Type B pancreatic cell (in vitro differentiated cells): Measurements from ENCODE around the gene STIM2. TPM values are rescaled to one million over a fixed set of nuclear protein-coding genes. Genes with fewer than 3 reads are reported as not detected.

Source experiments
- DNase-seq: peaks from one replicate; pipeline ENCODE4 v3.0.0; 2021; ENCODE audit warnings: mixed read lengths; ENCODE audit not compliant: unreplicated experiment; ENCODE audit errors: extremely low spot score
- H3K27ac Mint-ChIP-seq: 2 replicates; pipeline ENCODE4 v1.8.0; 2021; ENCODE audit warnings: mild to moderate bottlenecking, mixed read lengths
- H3K27me3 Mint-ChIP-seq: 2 replicates; pipeline ENCODE4 v1.8.0; 2021; ENCODE audit warnings: mixed read lengths
- H3K36me3 Mint-ChIP-seq: 2 replicates; pipeline ENCODE4 v1.8.0; 2021; ENCODE audit warnings: mixed read lengths
- H3K4me1 Mint-ChIP-seq: one replicate; pipeline ENCODE4 v1.8.0; 2021; ENCODE audit warnings: mixed read lengths; ENCODE audit not compliant: unreplicated experiment
- H3K4me3 Mint-ChIP-seq: 2 replicates; pipeline ENCODE4 v1.8.0; 2021; ENCODE audit warnings: mild to moderate bottlenecking, mixed read lengths
- H3K9me3 Mint-ChIP-seq: 2 replicates; pipeline ENCODE4 v1.8.0; 2021; ENCODE audit warnings: mixed read lengths
- total RNA-seq: library from RNA; stranded (reverse); gene quantifications from 2 replicates; pipeline ENCODE4 v1.2.1, GENCODE V29; 2021; ENCODE audit warnings: low replicate concordance
- TF ChIP-seq, protein P1 (sequence below): fragments of 200-600 bp; sonication (generic); conservative IDR thresholded peaks from 2 replicates; pipeline ENCODE4 v1.5.0; 2021; ENCODE audit warnings: antibody characterized with exemption, mild to moderate bottlenecking

STIM2 gene
- total RNA-seq, 1 donor from 2014 or later, result 36.2 TPM

DNA sequence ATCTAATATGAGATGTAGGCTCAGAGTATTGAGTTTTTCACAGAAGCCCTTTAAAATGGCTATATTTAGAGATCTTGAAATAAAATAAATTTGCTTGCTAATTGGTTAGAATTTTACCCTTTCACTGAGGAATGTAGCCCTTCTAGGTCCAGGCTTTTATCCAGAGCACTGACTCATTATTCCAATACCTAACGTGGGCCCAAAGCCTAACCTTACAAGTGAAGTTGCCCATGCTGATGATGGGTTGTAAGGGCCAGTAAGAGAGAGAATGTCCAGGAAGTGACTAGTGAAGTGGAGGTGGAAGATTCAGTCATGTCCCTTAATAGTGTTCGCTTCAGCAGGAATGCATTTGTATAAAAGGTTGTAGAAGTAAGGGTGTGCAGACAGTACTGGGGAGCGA lies 155.9 kb downstream of the STIM2 start:
- no peaks in the 10 kb centered on the region for H3K27me3 Mint-ChIP-seq
- no peak for DNase-seq
- H3K9me3 Mint-ChIP-seq, result no peaks in the 10 kb centered on the region
- peaks cover 19% of the 10 kb centered on the region for H3K36me3 Mint-ChIP-seq
- TF ChIP-seq, protein P1, sequence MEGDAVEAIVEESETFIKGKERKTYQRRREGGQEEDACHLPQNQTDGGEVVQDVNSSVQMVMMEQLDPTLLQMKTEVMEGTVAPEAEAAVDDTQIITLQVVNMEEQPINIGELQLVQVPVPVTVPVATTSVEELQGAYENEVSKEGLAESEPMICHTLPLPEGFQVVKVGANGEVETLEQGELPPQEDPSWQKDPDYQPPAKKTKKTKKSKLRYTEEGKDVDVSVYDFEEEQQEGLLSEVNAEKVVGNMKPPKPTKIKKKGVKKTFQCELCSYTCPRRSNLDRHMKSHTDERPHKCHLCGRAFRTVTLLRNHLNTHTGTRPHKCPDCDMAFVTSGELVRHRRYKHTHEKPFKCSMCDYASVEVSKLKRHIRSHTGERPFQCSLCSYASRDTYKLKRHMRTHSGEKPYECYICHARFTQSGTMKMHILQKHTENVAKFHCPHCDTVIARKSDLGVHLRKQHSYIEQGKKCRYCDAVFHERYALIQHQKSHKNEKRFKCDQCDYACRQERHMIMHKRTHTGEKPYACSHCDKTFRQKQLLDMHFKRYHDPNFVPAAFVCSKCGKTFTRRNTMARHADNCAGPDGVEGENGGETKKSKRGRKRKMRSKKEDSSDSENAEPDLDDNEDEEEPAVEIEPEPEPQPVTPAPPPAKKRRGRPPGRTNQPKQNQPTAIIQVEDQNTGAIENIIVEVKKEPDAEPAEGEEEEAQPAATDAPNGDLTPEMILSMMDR, result no peak
- no peak overlapping the region for H3K27ac Mint-ChIP-seq
- peaks cover 2% of the 10 kb centered on the region for H3K4me1 Mint-ChIP-seq
- no peak overlapping the region for H3K4me3 Mint-ChIP-seq

DNA sequence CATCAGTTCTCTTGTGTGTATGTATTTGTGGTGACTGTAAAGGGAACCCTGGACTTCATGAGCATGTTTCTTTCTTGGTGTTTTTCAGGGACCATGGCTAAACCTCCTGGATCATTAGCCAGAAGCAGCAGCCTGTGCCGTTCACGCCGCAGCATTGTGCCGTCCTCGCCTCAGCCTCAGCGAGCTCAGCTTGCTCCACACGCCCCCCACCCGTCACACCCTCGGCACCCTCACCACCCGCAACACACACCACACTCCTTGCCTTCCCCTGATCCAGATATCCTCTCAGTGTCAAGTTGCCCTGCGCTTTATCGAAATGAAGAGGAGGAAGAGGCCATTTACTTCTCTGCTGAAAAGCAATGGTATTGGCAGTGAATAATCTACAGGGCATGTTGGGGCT lies 157.0 kb downstream of the STIM2 start:
- TF ChIP-seq, protein P1, result no peak
- Mint-ChIP-seq H3K27ac (no peak overlapping the region), H3K36me3 (peaks cover 24% of the 10 kb centered on the region), H3K27me3 (no peaks in the 10 kb centered on the region), H3K9me3 (no peaks in the 10 kb centered on the region), H3K4me3 (no peak overlapping the region), H3K4me1 (peaks cover 3% of the 10 kb centered on the region)
- no peak for DNase-seq

DNA sequence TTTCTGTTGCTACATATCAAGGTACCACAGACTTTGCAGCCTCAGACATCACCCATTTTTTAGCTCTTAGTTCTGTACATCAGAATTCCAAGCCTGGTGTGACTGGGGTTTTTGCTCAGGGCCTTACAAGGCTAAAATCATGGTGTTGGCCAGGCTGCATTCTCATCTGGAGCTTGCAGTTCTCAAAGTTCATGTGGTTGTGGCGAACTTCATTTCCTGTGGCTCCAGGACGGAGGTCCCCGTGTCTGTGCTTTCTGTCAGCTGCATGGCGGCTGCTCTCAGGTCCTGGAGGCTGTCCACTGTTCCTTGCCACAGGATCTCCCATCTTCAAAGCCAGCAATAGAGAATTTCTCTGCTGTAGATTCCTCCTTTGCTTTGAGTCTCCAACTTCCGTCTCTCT lies 157.4 kb downstream of the STIM2 start:
- Mint-ChIP-seq H3K27ac (no peak overlapping the region), H3K4me1 (peaks cover 3% of the 10 kb centered on the region), H3K4me3 (no peak overlapping the region), H3K9me3 (no peaks in the 10 kb centered on the region), H3K36me3 (peaks cover 25% of the 10 kb centered on the region), H3K27me3 (no peaks in the 10 kb centered on the region)
- DNase-seq, result no peak
- TF ChIP-seq, protein P1, result no peak

DNA sequence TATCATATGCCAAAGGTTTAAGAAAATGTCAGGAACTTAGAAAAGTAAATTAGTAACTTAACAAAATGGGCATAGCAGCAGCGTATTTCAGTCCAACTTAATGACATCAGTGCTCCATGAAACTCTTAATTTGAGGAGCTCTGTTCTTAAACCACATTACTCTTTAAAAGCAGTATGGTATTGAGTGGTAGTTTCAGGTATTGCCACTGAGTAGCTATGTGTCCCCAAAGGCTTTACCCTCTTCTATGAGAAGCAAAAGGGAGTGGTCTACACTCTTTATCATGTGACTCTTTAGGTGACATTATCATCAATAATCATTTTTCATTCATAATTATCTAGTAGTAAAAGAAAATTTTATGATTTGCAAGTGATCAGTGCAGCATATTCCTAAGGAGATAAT lies 158.3 kb downstream of the STIM2 start:
- Mint-ChIP-seq H3K4me3 (no peak overlapping the region), H3K27ac (no peak overlapping the region), H3K36me3 (peaks cover 25% of the 10 kb centered on the region), H3K9me3 (no peaks in the 10 kb centered on the region), H3K27me3 (no peaks in the 10 kb centered on the region), H3K4me1 (peaks cover 3% of the 10 kb centered on the region)
- TF ChIP-seq, protein P1, result no peak
- no peak for DNase-seq

DNA sequence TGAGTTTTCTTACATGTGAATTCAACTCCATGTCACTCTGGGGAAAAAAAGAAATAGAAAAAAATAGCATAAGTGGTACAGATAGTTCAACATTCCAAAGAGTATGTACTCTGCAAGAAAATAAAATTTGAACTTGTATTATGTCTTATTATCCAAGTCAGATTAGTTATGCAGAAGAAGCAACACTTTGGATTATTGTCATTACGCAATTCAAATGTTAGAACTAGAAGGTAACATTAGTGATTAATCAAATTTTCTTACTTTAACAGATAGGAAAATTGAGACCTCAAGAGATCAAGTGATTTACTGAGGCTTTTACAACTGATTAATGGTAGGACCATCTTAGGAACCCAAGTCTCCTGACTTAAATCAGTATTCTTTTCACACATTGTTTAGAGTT lies 159.1 kb downstream of the STIM2 start:
- H3K4me1 Mint-ChIP-seq, result peaks cover 3% of the 10 kb centered on the region
- TF ChIP-seq, protein P1, result no peak
- no peak for DNase-seq
- peaks cover 25% of the 10 kb centered on the region for H3K36me3 Mint-ChIP-seq
- H3K27ac Mint-ChIP-seq, result no peak overlapping the region
- no peaks in the 10 kb centered on the region for H3K27me3 Mint-ChIP-seq
- H3K9me3 Mint-ChIP-seq, result no peaks in the 10 kb centered on the region
- H3K4me3 Mint-ChIP-seq, result no peak overlapping the region

DNA sequence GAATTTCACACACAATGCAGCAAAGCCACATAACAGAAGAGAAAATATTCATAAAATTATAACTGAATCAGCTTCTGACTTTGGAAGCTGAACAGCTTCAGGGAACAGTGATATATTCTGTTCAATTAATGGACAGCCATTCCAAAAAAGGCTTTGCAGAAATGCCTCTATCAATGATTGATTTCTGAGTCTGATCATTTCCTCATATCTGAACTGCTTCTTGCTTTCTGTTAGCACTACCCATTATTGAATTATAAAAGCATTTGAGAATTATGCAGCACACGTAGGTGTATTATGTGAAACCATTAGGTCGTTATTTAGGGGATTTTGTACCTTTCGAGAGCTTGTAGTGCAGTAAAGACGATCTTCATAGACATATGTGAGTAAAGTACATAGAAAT lies 159.6 kb downstream of the STIM2 start:
- Mint-ChIP-seq H3K27ac (no peak overlapping the region), H3K9me3 (no peaks in the 10 kb centered on the region), H3K27me3 (no peaks in the 10 kb centered on the region), H3K4me3 (no peak overlapping the region), H3K36me3 (peaks cover 25% of the 10 kb centered on the region), H3K4me1 (peaks cover 3% of the 10 kb centered on the region)
- TF ChIP-seq, protein P1, result no peak
- no peak for DNase-seq
